TTC549 (cell line): ENCODE data around the gene NCCRP1.

ENCODE experiments used
- FAIRE-seq: peaks from 2 replicates; lab custom pipeline; 2012; peaks lifted over from hg19 to GRCh38; lab: Jason Lieb, UNC

NCCRP1 gene

GRCh38 chr19:39196860-39197562 is at the start of gene NCCRP1:
Gene NCCRP1, plus strand, starts transcription at chr19:39196964. Its CDS starts 19 bp downstream, at chr19:39196983.
- no peak for FAIRE-seq

- no peak for FAIRE-seq
Measured at GRCh38 chr19:39147480-39147879, 49.3 kb upstream of the NCCRP1 start.

DNA sequence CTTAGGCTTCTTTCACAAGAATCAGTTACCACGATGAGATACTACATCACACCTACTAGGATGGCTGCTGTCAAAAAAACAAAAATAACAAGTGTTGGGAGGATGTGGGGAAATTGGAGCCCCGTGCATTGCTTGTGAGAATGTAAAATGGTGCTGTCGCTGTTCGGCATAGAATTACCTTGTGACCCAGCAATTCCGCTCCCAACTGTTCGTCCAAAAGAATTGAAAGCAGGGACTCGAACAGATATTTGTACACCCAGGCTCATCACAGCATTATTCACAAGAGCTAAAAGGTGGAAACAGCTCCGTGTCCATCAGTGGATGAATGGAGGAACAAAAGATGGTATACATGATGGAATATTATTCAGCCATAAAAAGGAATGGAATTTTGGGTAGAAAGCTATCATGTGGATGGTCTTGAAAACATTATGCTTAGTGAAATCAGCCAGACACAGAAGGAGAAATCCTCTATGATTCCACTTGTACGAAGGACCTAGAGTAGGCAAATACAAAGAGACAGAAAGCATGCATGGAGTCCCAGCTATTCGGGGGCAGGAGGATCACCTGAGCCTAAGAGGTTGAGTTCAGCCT is 47.7 kb upstream of the NCCRP1 start:
- no peak for FAIRE-seq

GRCh38 chr19:39150235-39150634 is 46.5 kb upstream of the NCCRP1 start:
- no peak for FAIRE-seq

DNA sequence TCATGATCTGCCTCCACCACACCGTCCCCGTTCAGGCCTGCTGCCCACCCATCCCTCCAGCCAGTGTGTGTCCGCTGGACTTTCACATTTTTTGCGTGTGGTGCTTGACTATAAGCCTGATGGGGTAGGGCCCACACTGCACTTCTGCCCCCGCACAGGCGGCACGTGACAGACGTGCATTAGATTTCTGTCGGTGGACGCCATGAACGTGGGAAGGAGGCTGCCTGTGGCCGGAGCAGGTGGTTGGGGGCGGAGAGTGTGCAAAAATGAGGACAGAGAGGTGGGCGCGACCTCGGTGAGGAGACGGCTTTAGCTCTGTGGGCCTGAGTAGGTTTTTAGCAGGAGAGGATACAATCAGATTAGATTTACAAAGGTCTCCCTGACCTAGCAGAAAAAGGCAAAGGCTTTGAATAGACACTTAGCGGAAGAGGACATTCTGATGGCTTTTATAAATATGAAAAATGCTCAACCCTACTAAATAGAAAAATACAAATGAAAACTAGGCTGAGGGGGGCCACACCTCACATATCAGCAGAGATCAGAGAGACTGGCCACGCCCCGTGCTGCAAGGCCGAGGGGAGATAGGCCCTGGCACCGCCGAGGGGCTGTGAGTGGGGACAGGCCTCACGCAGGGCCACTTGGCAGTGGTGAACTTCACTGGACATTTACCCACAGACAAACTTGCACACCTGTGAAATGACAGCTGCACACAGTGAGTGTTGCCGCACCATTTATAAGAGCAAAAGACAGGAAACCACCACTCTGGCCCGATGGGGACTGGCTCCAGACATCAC is 45.8 kb upstream of the NCCRP1 start:
- FAIRE-seq = no peak

- FAIRE-seq = no peak
Measured at GRCh38 chr19:39152066-39152465, 44.7 kb upstream of the NCCRP1 start.

DNA sequence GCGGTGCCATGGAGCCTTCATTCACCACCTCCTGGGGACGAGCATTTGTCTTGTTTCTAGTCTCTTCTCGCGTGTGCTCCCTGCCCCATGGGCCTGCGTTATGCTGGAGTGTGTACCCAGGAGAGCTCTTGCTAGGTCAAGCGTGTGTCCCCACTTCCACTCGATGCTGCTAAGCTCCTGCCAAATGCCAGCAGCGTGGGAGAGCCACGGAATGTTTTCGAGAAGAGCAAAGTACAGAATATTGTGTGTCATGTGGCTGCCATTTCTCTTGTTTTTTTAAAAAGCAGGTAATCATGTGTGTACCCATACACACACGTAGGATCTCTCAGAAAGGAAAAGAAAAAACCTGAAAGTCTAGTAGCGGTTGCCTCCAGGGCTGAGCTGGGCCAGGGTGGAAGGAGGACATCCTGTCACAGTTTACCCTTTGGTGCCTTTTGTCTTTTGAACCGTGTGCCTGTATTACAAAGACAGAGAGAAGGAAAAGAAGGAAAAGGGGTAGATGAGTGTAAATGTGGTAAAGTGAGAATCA is 42.6 kb upstream of the NCCRP1 start:
- no peak for FAIRE-seq

GRCh38 chr19:39154629-39155100 is 42.1 kb upstream of the NCCRP1 start:
- FAIRE-seq = no peak

DNA sequence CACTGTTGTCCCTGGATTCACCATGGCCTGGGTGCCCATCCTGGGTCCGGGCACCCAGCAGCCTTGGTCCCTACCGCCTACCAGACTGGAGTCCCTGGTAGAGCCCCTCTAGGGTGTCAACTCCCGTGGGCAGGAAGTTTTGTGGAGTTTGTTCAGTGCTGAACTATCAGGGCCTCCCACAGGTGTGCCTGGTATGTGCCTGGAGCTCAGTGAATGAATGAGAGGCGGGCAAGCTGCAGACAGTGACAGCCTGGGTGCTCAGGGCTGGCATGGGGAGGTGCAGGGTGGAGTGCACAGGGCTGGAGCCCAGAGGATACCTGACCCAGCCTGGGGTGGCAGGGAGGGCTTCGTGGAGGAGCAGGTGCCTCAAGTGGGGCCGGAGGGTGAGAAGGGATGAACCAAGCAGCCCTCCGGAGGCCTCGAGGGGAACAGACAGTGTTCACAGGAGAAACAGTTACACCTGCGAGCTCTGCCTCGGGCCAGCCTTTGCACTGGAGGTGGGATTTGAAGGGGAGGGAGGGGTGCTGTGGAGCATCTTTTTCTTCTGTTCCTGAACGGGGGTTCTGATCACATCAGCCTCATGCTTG is 41.6 kb upstream of the NCCRP1 start:
- FAIRE-seq = no peak

DNA sequence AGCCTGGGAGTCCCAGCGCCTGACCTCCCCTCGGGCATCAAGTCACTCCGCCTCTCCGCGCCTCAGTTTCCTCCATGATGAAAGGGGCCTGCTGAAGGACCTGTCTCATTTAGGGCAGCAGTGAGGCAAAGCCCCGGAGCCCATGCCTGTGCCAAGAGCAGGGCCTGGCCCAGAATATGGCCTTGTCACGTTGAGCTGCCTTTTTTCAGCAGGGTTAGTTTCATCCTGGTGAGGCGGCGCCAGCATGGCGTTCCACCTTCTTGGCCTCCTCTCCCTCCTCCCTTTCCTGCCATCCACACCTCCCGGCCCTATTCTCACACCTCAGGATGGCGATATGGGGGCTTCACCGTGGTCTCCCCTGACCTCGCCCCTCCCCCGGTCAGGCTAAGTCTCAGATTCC is 41.0 kb upstream of the NCCRP1 start:
- no peak for FAIRE-seq

GRCh38 chr19:39156326-39157230 is 40.2 kb upstream of the NCCRP1 start:
- FAIRE-seq = no peak

DNA sequence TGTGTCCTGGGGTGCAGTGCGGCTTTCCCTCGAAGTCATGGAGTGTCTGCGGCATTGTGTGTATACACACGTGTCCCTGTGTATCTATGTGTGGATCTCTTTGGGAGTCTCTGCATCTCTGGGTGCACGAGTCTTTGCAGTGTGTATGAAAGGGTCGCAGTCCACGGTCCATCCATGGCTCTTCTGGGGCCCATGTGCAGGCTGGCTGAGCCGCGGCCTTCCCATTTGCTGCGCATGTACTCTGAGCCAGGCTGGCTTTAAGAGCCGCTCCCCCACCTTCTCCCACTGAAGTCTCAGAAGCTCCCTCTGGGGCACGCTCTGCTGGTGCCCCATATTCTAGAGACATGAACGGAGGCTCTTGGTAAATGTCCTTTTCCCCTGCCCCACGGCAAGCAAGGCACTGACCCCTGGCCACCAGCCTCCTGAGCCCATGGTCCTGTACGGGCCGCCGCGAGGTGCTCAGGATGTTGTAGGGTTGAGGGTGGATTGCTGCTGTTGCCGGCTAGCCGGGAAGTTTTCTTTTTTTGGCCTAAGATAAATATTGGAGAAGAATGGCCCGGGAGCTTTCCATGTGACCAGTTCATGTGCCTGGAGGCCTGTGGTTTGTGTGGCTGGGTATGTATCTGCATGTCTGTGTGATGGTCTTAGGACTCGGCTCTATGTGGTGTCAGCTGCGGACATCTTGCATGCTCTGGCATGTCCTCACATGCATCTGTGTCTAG is 39.3 kb upstream of the NCCRP1 start:
- no peak for FAIRE-seq

DNA sequence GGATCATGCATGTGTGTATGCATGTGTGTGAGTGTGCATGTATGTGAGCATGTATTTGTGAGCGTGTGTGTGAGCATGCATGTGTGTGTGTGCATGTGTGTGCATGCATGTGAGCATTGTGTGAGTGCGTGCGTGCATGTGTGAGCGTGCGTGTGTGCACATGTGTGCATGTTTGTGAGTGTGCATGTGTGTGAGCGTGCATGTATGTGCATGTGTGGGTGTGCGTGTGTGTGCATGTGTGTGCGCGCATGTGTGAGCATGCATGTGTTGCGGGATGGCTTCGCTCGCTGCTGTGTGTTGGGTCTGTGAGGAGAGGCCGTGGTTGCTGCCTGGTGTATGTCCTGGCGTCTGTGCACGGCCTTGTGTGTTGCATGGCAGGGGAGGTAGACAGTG is 38.8 kb upstream of the NCCRP1 start:
- FAIRE-seq = no peak

DNA sequence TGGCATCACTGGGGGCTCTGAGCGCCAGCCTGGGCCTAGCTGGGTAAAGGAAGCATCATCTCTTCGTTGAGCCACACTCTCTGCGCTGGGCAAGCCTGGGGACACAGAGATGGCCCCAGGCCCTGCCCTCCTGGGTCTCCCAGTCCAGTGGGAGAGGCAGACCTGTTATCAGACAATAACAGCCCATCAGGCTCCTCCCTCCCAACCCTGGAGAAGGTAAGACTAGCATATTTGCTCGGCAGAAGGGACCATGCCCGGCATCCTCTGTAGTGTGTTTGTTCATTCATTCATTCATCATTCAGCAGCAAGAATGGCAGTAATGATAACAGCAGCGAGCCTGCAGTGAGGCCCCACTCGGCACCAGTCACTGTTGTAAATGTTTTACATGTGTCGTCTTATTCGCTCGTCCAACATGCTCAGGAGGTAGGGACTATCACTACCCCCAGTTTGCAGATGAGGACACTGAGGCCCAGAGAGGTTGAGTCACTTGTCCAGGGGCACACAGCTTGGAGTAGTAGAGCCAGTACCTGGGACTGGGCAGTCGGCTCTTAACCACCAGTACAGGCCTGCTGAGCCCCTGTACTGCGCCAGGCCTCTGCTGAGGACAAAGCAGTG is 38.0 kb upstream of the NCCRP1 start:
- no peak for FAIRE-seq

GRCh38 chr19:39160523-39160861 is 36.3 kb upstream of the NCCRP1 start:
- no peak for FAIRE-seq

DNA sequence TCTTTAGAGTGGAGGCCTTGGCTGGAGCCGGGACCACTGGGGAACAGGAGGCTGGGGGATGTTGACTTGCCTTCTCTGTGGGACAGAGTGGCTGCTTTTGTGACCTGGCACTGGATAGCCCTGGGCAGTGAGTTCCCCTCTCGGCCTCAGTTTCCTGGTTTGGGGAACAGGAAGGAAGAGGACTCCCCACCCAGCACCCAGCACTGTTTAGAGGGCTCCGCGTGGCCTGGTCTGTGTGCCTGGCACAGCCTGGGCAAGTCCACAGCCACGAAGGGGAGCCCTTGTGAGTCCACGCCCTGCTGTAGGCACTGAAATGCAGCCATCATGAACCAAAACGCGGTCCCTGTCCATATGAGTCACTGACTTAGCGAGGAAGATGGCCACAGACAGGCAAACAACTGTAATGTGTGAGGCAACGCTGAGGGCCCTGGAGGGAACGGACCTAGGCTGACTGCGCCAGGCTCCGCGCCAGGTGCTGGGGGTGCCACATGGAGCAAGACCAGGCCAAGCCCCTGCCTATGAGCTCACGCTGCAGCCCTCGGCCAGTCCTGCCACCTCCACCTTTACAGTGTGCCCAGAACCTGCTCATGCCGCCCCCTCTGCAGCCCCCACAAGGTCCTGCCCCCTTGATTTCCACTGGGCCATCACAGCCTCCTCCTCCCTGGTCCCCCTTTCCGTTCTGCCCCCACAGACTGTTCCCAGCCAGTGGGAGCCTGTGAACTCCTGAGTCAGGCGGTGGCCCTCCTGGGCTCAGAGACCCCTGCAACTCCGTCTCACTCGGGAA is 35.7 kb upstream of the NCCRP1 start:
- no peak for FAIRE-seq

DNA sequence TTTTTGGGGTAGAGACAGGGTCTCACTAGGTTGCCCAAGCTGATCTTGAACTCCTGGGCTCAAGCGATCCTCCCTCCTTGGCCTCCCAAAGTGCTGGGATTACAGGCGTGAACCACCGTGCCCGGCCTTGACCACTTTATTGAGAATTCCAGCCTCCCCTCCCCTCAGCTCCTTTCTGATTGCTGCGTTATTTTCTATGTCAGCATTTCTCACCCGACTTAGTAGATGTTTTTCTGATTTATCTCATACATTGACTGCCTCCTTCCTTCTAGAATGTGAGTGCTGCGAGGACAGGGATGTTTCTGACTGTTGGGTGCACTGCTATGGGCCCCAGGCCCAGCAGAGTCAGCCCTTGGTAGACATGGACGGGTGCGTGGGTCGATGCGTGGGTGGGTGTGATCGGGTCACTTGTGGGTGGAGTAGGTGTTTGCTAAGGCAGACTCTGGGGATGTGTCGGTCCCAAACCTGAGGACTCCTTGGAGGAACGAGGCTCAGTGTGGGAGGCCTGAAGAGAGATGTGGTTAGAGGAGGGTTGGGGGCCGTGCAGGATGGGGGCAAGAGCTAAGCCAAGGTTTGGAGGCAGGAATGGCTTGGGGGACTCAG is 34.2 kb upstream of the NCCRP1 start:
- no peak for FAIRE-seq

DNA sequence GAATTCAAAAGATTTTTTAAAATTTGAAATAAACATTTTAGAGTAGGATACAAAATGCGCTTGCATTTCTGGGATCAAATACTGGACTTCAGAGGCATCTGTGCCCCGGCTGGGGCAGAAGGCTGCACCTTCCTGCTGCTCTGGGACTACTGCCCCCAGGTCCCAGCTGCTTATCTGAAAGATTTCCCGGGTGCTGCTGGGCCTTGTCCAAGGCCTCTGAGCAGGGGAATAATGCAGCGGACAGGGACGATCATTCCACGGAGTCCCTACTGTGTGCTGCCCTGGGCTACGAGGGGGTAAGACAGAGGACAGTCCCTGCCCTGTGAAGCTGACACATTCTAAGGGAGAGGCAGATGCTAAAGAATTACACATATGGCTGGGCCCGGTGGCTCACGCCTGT is 33.1 kb upstream of the NCCRP1 start:
- FAIRE-seq = no peak

GRCh38 chr19:39164289-39164688 is 32.5 kb upstream of the NCCRP1 start:
- no peak for FAIRE-seq
